ENCODE measurements around the gene FBXW2.
"Not testable (repeated sequence)": the region's sequence is repeated elsewhere in the genome, so short reads cannot be mapped to it uniquely, and the experiment has no call there.

The FBXW2 gene

GRCh38 chr9:120807607-120808379 lies 14.6 kb upstream of the FBXW2 start:
- no peaks in the 10 kb centered on the region for H3K36me3 ChIP-seq (replicated peaks)
- peaks cover 9% of the 10 kb centered on the region; the same call in 1 of the 2 replicates for H3K9me3 ChIP-seq
- DNase-seq (ENCODE audit: low spot score in 2 of 2) = no peak
- no peaks in the 10 kb centered on the region for H3K27me3 ChIP-seq (ENCODE audit: low read depth)
- H3K4me1 ChIP-seq = no peaks in the 10 kb centered on the region; the same call in 1 of the 2 replicates
- no peak overlapping the region for H3K4me3 ChIP-seq
- in situ Hi-C loops (cut with MboI; ENCODE audit: low sequenced_read_pairs) = no loop called here

- in situ Hi-C loops (cut with MboI; ENCODE audit: low sequenced_read_pairs) = not testable (repeated sequence)
These were observed 11.7 kb upstream of the FBXW2 start for GRCh38 chr9:120804784-120805363.

DNA sequence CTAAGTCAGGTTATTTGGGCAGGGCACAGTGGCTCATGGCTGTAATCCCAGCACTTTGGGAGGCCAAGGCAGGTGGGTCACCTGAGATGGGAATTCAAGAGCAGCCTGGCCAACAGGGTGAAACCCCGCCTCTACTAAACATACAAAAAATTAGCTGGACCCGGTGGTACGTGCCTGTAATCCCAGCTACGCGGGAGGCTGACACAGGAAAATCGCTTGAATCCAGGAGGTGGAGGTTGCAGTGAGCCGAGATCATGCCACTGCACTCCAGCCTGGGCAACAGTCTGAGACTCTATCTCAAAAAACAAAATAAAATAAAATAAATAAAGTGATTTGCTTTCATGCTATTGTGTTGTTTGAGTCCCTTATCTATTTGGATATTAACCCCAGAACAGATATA lies 8.2 kb upstream of the FBXW2 start:
- no peaks in the 10 kb centered on the region for H3K27me3 ChIP-seq (ENCODE audit: low read depth)
- peaks cover 7% of the 10 kb centered on the region; the same call in 1 of the 2 replicates for H3K9me3 ChIP-seq
- in situ Hi-C loops (cut with MboI; ENCODE audit: low sequenced_read_pairs) = no loop called here
- H3K4me3 ChIP-seq = no peak overlapping the region
- no peaks in the 10 kb centered on the region for H3K4me1 ChIP-seq
- DNase-seq (ENCODE audit: low spot score in 2 of 2) = no peak
- peaks cover 5% of the 10 kb centered on the region; the same call in 1 of the 2 replicates for H3K36me3 ChIP-seq (replicated peaks)

More at GRCh38 chr9:120804784-120805363, 11.7 kb upstream of the FBXW2 start:
- not testable (repeated sequence) for H3K4me3 ChIP-seq; H3K36me3 ChIP-seq (replicated peaks); H3K4me1 ChIP-seq; H3K9me3 ChIP-seq; DNase-seq (ENCODE audit: low spot score in 2 of 2); H3K27me3 ChIP-seq (ENCODE audit: low read depth)

GRCh38 chr9:120791161-120791560 lies 2.1 kb downstream of the FBXW2 start:
- no peaks in the 10 kb centered on the region for H3K27me3 ChIP-seq (ENCODE audit: low read depth)
- H3K4me3 ChIP-seq = no peak overlapping the region
- no peaks in the 10 kb centered on the region for H3K9me3 ChIP-seq
- peaks cover 24% of the 10 kb centered on the region for H3K36me3 ChIP-seq (replicated peaks)
- in situ Hi-C loops (cut with MboI; ENCODE audit: low sequenced_read_pairs) = no loop called here
- peaks cover 17% of the 10 kb centered on the region for H3K4me1 ChIP-seq
- DNase-seq (ENCODE audit: low spot score in 2 of 2) = no peak

DNA sequence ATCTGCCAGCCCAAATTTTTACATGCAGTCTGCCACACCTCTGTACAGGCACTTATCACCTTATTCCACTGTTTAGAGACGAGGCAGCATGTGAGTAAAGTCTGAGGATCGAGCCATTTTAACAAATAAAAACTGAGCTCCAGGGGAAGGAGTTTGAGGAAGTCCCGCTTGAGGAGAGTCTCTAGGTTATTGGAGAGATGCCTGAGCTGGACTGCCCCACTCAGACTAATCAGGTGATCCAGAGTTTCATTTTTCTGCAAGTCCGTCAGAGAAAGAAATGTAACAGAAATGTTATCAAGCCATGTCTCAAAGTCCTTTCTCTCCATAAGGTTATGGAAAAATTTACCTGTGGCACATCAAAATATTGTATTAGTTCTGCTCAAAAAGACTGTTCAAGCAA lies 5.3 kb downstream of the FBXW2 start:
- no peak overlapping the region for H3K4me3 ChIP-seq
- peaks cover 40% of the 10 kb centered on the region for H3K36me3 ChIP-seq (replicated peaks)
- no peak for DNase-seq (ENCODE audit: low spot score in 2 of 2)
- H3K9me3 ChIP-seq = peaks cover 2% of the 10 kb centered on the region; the same call in 1 of the 2 replicates
- in situ Hi-C loops (cut with MboI; ENCODE audit: low sequenced_read_pairs) = no loop called here
- H3K27me3 ChIP-seq (ENCODE audit: low read depth) = no peaks in the 10 kb centered on the region
- H3K4me1 ChIP-seq = peaks cover 12% of the 10 kb centered on the region

DNA sequence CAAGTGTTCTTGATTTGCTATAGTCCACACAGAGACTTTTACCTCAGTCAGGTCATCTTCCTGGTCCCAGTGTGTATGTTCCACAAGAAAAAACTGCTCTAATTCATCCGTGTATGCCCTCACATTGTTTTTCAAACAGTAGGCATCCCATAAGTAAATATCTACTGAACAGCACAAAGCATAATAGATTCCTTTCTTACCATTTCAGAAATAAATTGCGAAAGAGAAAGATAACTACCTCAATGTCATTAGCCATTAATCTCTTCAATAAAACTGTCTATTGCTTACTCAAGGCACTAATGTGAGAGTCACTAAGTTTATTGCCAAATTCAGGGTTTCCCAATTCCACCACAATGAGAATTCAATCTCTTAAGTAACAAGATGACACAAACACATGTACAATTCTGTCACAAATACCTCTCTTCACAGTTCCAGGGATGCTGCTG lies 9.6 kb downstream of the FBXW2 start:
- DNase-seq (ENCODE audit: low spot score in 2 of 2) = no peak
- H3K27me3 ChIP-seq (ENCODE audit: low read depth) = no peaks in the 10 kb centered on the region
- H3K4me3 ChIP-seq = no peak overlapping the region
- peaks cover 2% of the 10 kb centered on the region; the same call in 1 of the 2 replicates for H3K9me3 ChIP-seq
- no peaks in the 10 kb centered on the region for H3K4me1 ChIP-seq
- in situ Hi-C loops (cut with MboI; ENCODE audit: low sequenced_read_pairs) = no loop called here
- H3K36me3 ChIP-seq (replicated peaks) = peaks cover 54% of the 10 kb centered on the region

- H3K36me3 ChIP-seq (replicated peaks) = peaks cover 48% of the 10 kb centered on the region
- DNase-seq (ENCODE audit: low spot score in 2 of 2) = no peak
These were observed 12.0 kb downstream of the FBXW2 start for GRCh38 chr9:120781236-120781635.

DNA sequence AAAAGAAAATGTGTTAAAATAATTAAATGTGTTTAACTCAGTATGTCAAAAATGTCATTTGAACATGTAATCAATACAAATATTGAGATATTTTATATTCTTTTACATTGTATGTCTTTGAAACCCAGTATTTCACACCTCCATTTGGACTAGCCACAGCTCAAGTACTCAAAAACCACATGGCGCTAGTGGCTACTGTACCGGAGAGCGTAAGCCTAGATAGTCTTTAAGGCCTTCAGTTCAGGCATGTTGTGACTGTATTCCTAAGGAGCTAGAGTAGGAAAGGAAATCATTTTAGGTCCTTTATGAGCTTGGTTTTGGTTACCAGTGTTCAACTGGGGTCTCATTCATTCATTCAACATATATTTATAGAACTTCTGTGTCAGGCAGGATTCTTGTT lies 12.8 kb downstream of the FBXW2 start:
- H3K27me3 ChIP-seq (ENCODE audit: low read depth) = no peaks in the 10 kb centered on the region
- in situ Hi-C loops (cut with MboI; ENCODE audit: low sequenced_read_pairs) = no loop called here
- peaks cover 2% of the 10 kb centered on the region; the same call in 1 of the 2 replicates for H3K9me3 ChIP-seq
- H3K4me1 ChIP-seq = no peaks in the 10 kb centered on the region
- no peak for DNase-seq (ENCODE audit: low spot score in 2 of 2)
- peaks cover 51% of the 10 kb centered on the region for H3K36me3 ChIP-seq (replicated peaks)
- no peak overlapping the region for H3K4me3 ChIP-seq

More at GRCh38 chr9:120781236-120781635, 12.0 kb downstream of the FBXW2 start:
- in situ Hi-C loops (cut with MboI; ENCODE audit: low sequenced_read_pairs) = no loop called here
- Histone ChIP-seq H3K4me3 (no peak overlapping the region), H3K9me3 (peaks cover 2% of the 10 kb centered on the region; the same call in 1 of the 2 replicates), H3K27me3 (ENCODE audit: low read depth) (no peaks in the 10 kb centered on the region), H3K4me1 (no peaks in the 10 kb centered on the region)

DNA sequence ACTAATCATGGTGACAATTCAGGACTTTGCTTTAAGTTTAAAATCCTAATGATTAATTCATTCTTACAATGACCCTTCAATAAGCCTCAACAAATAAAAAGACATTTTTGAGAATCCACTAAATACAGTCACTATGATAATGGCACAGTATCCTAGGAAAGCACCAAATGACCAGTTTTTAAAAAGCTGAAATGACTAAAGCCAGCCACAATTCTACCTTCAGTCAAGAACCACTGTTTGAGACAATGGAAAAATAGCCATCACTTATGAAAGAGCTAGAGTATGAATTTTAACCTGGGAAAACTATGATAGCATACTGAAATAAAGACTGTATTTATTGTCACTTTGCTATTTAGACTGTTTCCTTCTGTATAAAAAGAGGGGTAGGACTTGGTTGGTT lies 14.0 kb downstream of the FBXW2 start:
- H3K36me3 ChIP-seq (replicated peaks) = peaks cover 55% of the 10 kb centered on the region
- in situ Hi-C loops (cut with MboI; ENCODE audit: low sequenced_read_pairs) = no loop called here
- no peaks in the 10 kb centered on the region for H3K4me1 ChIP-seq
- DNase-seq (ENCODE audit: low spot score in 2 of 2) = no peak
- no peaks in the 10 kb centered on the region for H3K9me3 ChIP-seq
- no peaks in the 10 kb centered on the region for H3K27me3 ChIP-seq (ENCODE audit: low read depth)
- no peak overlapping the region for H3K4me3 ChIP-seq

DNA sequence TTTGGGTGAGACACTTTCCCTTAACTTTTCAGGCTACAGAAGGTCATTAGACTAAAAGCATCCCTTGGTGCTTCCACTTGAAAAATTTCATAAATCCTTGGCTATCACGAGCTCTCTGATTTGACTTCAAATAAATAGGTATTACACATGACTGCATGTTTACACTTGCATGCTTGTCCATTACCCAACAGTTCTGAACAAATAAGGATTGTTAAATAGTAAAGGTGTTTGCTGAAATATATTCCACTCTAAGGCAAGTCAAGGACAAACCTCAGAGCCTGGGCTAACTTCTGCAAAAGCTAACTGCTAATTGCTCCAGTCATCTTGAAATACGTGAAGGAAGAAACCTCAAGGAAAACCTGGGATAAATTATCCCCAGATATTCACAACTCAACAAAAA lies 14.5 kb downstream of the FBXW2 start:
- peaks cover 53% of the 10 kb centered on the region for H3K36me3 ChIP-seq (replicated peaks)
- in situ Hi-C loops (cut with MboI; ENCODE audit: low sequenced_read_pairs) = no loop called here
- no peak for DNase-seq (ENCODE audit: low spot score in 2 of 2)
- H3K9me3 ChIP-seq = no peaks in the 10 kb centered on the region
- H3K27me3 ChIP-seq (ENCODE audit: low read depth) = no peaks in the 10 kb centered on the region
- H3K4me3 ChIP-seq = no peak overlapping the region
- H3K4me1 ChIP-seq = no peaks in the 10 kb centered on the region

GRCh38 chr9:120777229-120777628 lies 16.0 kb downstream of the FBXW2 start:
- Histone ChIP-seq H3K4me3 (no peak overlapping the region), H3K36me3 (replicated peaks) (peaks cover 57% of the 10 kb centered on the region), H3K4me1 (no peaks in the 10 kb centered on the region), H3K9me3 (no peaks in the 10 kb centered on the region), H3K27me3 (ENCODE audit: low read depth) (no peaks in the 10 kb centered on the region)
- in situ Hi-C loops (cut with MboI; ENCODE audit: low sequenced_read_pairs) = no loop called here
- DNase-seq (ENCODE audit: low spot score in 2 of 2) = no peak

DNA sequence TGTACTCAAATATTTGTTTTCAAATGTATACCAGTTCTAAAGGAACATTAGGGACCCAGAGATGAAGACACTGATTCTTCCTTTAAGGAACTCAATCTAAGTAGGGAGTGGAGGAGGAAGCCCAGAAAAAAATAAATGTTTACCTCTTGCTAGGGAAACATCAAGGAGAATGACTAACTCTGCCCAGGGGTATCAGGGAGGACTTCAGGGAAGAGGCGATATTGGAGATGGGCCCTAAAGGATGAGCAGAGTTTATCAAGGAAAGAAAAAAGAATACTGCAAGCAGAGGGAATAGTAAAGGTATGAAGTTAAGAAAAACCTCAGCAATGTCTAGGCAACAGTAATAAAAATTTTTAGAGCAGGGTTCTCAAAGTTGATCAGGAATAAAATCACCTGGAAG lies 16.4 kb downstream of the FBXW2 start:
- H3K4me3 ChIP-seq = no peak overlapping the region
- H3K9me3 ChIP-seq = no peaks in the 10 kb centered on the region
- peaks cover 57% of the 10 kb centered on the region for H3K36me3 ChIP-seq (replicated peaks)
- in situ Hi-C loops (cut with MboI; ENCODE audit: low sequenced_read_pairs) = no loop called here
- no peak for DNase-seq (ENCODE audit: low spot score in 2 of 2)
- H3K4me1 ChIP-seq = no peaks in the 10 kb centered on the region
- no peaks in the 10 kb centered on the region for H3K27me3 ChIP-seq (ENCODE audit: low read depth)

GRCh38 chr9:120775859-120776258 lies 17.4 kb downstream of the FBXW2 start:
- Histone ChIP-seq H3K9me3 (no peaks in the 10 kb centered on the region), H3K36me3 (replicated peaks) (peaks cover 59% of the 10 kb centered on the region), H3K27me3 (ENCODE audit: low read depth) (no peaks in the 10 kb centered on the region), H3K4me3 (no peak overlapping the region), H3K4me1 (no peaks in the 10 kb centered on the region)
- DNase-seq (ENCODE audit: low spot score in 2 of 2) = no peak
- in situ Hi-C loops (cut with MboI; ENCODE audit: low sequenced_read_pairs) = no loop called here

GRCh38 chr9:120774719-120775118 lies 18.5 kb downstream of the FBXW2 start:
- no peaks in the 10 kb centered on the region for H3K9me3 ChIP-seq
- H3K4me1 ChIP-seq = no peaks in the 10 kb centered on the region
- peaks cover 64% of the 10 kb centered on the region for H3K36me3 ChIP-seq (replicated peaks)
- H3K4me3 ChIP-seq = no peak overlapping the region
- DNase-seq (ENCODE audit: low spot score in 2 of 2) = no peak
- in situ Hi-C loops (cut with MboI; ENCODE audit: low sequenced_read_pairs) = no loop called here
- H3K27me3 ChIP-seq (ENCODE audit: low read depth) = no peaks in the 10 kb centered on the region
